Gastroesophageal sphincter (tissue), 4 donors: ENCODE results near the gene RALGAPA1. TPM values are rescaled to one million over a fixed set of nuclear protein-coding genes. Genes with fewer than 3 reads are reported as not detected.

Experiments used
- ATAC-seq: fragments of 150-250 bp; one replicate; pipeline ENCODE4 v1.9.1; 2016; ENCODE audit warnings: mild to moderate bottlenecking, moderate library complexity
- H3K27ac ChIP-seq, 4 donors: fragments of 200-600 bp; sonication (generic) in 3 of 4; 1 replicate in 3 of 4; 2 replicates in 1 of 4; pipeline ENCODE4 v1.5.1; 2016 to 2019
- H3K27me3 ChIP-seq: fragments of 200-600 bp; sonication (generic); one replicate; pipeline ENCODE4 v1.5.1; 2019
- H3K36me3 ChIP-seq, 2 donors: fragments of 200-600 bp; sonication (generic); one replicate each; pipeline ENCODE4 v1.5.1; 2019; ENCODE audit warnings: control low read depth in 1 of 2
- H3K4me1 ChIP-seq, 3 donors: fragments of 200-600 bp; sonication (generic); 1 replicate in 2 of 3; 2 replicates in 1 of 3; pipeline ENCODE4 v1.5.1; 2016 to 2019; ENCODE audit warnings: control low read depth in 2 of 3
- H3K4me3 ChIP-seq, 2 donors: fragments of 200-600 bp; sonication (generic); one replicate each; pipeline ENCODE4 v1.5.1; 2019; ENCODE audit warnings: mild to moderate bottlenecking in 1 of 2, moderate library complexity in 1 of 2
- H3K9me3 ChIP-seq, 3 donors: fragments of 200-600 bp; sonication (generic); one replicate each; pipeline ENCODE4 v1.5.1; 2017 to 2019; ENCODE audit warnings: control low read depth in 2 of 3
- EP300 ChIP-seq: sonication (generic); formaldehyde crosslinking; IDR thresholded peaks from one replicate; pipeline ENCODE4 v1.6.1; 2017; ENCODE audit warnings: antibody characterized with exemption, mild to moderate bottlenecking
- POLR2A ChIP-seq, 2 donors: fragments of 450-650 bp; IDR thresholded peaks; one replicate each; pipeline ENCODE4 v1.6.1; 2017; ENCODE audit warnings: antibody characterized with exemption in 2 of 2, mild to moderate bottlenecking in 2 of 2, moderate library complexity in 1 of 2
- POLR2AphosphoS5 ChIP-seq: sonication (generic); formaldehyde crosslinking; IDR thresholded peaks from one replicate; pipeline ENCODE4 v1.6.1; 2017; ENCODE audit warnings: antibody characterized with exemption
- whole genome bisulfite sequencing, 2 donors: methylation state at CpG; one replicate each; pipeline ENCODE4 v1.1.5; 2018; ENCODE audit warnings: low coverage in 1 of 2; 5-methylcytosine and 5-hydroxymethylcytosine counted together
- total RNA-seq, 4 donors: library from RNA; depleted of rRNA; stranded (reverse); fragments of >200 nt; gene quantifications; one replicate each; pipeline ENCODE4 v1.1.0, GENCODE V29; 2016
- TF ChIP-seq, protein P1 (sequence below), 4 experiments: fragments of 200-600 bp in 2 of 4; fragments of 450-650 bp in 2 of 4; sonication (generic) in 1 of 4; IDR thresholded peaks; one replicate each; pipeline ENCODE4 v1.5.1; 2017 to 2019; ENCODE audit warnings: antibody characterized with exemption in 4 of 4, mild to moderate bottlenecking in 2 of 4, moderate library complexity in 2 of 4

RALGAPA1 gene
- total RNA-seq, 4 donors from 2014 or later, result 46.6 to 97.4 (median 69.4) TPM

DNA sequence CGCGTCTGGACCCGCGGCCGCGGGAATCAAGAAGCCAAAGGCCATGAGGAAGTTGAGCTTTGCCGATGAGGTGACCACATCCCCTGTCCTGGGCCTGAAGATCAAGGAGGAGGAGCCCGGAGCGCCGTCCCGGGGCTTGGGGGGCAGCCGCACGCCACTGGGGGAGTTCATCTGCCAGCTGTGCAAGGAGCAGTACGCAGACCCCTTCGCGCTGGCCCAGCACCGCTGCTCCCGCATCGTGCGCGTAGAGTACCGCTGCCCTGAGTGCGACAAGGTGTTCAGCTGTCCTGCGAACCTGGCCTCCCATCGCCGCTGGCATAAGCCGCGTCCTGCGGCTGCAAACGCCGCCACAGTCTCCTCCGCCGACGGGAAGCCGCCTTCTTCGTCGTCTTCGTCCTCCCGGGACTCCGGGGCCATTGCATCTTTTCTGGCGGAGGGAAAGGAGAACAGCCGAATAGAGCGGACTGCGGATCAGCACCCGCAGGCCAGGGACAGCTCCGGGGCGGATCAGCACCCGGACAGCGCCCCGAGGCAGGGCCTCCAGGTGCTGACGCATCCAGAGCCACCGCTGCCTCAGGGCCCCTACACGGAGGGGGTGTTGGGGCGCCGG, 274.1 kb downstream of the RALGAPA1 start:
- Histone ChIP-seq H3K27ac (no peak overlapping the region), H3K4me1 (peaks cover 0 to 31% (median 17%) of the 10 kb centered on the region in 3 donors), H3K4me3 (peak overlapping the region in 1 of 2 donors; percentile 54), H3K36me3 (peaks cover 0 to 17% of the 10 kb centered on the region in 2 donors), H3K9me3 (no peaks in the 10 kb centered on the region), H3K27me3 (peaks cover 63% of the 10 kb centered on the region)
- peak; percentile 85 for ATAC-seq
- WGBS, 2 donors, result no CpG with 5 or more reads among the region's 55 CpGs
- TF ChIP-seq, protein P1, sequence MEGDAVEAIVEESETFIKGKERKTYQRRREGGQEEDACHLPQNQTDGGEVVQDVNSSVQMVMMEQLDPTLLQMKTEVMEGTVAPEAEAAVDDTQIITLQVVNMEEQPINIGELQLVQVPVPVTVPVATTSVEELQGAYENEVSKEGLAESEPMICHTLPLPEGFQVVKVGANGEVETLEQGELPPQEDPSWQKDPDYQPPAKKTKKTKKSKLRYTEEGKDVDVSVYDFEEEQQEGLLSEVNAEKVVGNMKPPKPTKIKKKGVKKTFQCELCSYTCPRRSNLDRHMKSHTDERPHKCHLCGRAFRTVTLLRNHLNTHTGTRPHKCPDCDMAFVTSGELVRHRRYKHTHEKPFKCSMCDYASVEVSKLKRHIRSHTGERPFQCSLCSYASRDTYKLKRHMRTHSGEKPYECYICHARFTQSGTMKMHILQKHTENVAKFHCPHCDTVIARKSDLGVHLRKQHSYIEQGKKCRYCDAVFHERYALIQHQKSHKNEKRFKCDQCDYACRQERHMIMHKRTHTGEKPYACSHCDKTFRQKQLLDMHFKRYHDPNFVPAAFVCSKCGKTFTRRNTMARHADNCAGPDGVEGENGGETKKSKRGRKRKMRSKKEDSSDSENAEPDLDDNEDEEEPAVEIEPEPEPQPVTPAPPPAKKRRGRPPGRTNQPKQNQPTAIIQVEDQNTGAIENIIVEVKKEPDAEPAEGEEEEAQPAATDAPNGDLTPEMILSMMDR (IDR thresholded peaks at IDR 0.05), result no peak
- TF ChIP-seq EP300 (no peak), POLR2AphosphoS5 (no peak)

DNA sequence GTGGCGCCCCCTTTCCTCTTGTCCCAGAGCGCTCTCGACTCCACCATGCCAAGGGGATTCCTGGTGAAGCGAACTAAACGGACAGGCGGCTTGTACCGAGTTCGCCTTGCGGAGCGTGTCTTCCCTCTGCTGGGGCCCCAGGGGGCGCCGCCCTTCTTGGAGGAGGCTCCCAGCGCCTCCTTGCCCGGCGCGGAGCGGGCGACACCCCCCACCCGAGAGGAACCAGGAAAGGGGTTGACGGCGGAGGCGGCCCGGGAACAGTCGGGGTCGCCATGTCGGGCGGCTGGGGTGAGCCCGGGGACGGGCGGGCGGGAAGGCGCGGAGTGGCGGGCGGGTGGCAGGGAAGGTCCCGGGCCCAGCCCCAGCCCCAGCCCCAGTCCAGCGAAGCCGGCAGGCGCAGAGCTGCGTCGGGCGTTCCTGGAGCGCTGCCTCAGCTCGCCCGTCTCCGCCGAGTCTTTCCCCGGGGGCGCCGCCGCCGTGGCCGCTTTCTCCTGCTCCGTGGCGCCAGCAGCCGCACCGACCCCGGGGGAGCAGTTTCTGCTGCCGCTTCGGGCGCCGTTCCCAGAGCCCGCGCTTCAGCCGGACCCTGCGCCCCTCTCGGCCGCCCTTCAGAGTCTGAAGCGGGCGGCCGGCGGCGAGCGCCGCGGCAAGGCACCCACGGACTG, 274.8 kb downstream of the RALGAPA1 start:
- peaks cover 0 to 11% of the 10 kb centered on the region in 2 donors for H3K36me3 ChIP-seq
- H3K27me3 ChIP-seq, result peaks cover 70% of the 10 kb centered on the region
- H3K9me3 ChIP-seq, result no peaks in the 10 kb centered on the region
- no peak for TF ChIP-seq POLR2A (IDR thresholded peaks at IDR 0.05)
- H3K4me3 ChIP-seq, result peak overlapping the region; percentile 12 to 54
- H3K4me1 ChIP-seq, result peaks cover 0 to 31% (median 17%) of the 10 kb centered on the region in 3 donors
- peak; percentile 11 for ATAC-seq
- no peak overlapping the region for H3K27ac ChIP-seq
- WGBS, 2 donors, result 7% methylated on average over 3 of the region's 77 CpGs; no CpG with 5 or more reads in 1 of the 2 donors

DNA sequence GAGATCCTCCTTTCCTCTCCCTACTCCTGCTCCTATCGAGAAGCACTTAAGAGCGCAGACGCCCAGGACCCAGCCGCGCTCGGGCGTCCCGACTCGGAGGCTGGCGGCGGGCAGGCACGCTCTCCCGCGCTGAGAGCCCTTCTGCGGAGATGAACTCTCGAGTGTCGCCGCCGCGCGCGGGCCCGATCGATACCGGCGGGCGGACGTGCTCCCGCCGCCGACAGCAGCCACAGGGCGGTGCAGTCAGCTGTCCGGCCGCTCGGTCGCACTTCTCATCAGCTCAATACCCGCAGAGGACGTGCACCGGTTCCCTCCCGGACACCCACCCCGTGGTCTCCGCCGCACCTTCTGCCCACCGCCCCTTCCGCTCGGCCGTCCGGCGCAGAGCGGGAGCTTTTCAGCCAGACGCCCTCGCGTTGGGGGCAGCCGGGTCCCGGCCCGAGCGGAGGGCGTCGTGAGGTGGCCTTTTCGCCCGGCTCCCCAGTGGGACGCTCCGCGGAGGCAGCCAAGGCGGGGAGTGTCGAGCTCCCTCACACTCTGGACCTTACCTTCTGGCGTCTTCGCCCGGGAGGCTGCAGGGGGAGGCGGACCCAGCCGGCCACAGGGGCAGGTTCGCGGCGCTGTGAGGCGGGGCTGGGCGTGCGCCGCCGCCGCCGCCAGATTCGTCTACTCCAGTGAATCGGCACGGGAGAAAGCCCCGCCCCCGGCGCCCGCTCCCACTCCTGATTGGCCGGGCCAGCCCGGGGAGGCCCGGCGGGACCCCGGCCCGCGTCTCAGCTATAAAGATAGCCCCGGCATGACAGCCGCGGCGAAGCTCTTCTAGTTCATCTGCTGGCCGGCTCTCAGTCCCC, 275.5 kb downstream of the RALGAPA1 start, which contains the start of gene INSM2:
TSS of gene INSM2 (plus strand) at position 808 of the 851 bp plus-strand sequence. CDS start 89 bp downstream, outside the sequence.
- Histone ChIP-seq H3K4me1 (peaks cover 0 to 31% (median 17%) of the 10 kb centered on the region in 3 donors), H3K9me3 (no peaks in the 10 kb centered on the region), H3K27me3 (peaks cover 71% of the 10 kb centered on the region), H3K27ac (no peak within 1 kb of the TSS), H3K4me3 (peak within 1 kb of the TSS; percentile 12 to 54), H3K36me3 (peaks cover 0 to 9% of the 10 kb centered on the region in 2 donors)
- 0% methylated on average over 1 to 5 of the region's 100 CpGs for WGBS, 2 donors
- TF ChIP-seq POLR2A (IDR thresholded peaks at IDR 0.05) (peak in 1 of 2 donors; percentile 5), POLR2AphosphoS5 (no peak), EP300 (no peak)
- ATAC-seq, result peak; percentile 43

DNA sequence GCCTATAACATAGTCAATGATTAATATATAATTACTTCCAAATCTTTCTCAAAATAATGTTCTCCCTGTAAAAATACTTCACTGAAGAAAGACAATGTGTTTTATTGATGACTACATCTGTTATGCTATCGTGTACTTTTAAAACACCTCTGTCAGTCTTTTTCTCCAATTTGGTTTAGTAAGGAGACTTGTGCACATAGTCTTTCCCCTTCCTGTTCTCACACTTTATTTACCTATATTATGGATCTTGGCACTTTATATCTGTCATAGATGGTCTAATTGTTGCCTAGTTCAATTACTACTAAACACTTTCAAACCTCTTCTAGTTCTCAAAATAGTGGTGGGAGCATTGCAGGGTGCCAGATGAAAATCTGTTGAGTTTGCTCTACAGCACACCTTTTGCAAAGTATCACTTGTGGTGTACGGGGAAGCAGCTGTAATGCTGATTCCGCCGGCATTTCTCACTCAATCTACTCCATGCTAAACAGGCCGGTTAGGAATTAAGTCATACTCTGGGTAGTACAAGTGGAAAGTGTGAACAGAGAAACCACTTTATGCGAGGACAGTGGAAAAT, 276.2 kb downstream of the RALGAPA1 start:
- peak overlapping the region in 1 of 2 donors; percentile 54 for H3K4me3 ChIP-seq
- H3K9me3 ChIP-seq, result no peaks in the 10 kb centered on the region
- WGBS, 2 donors, result 11 to 14% methylated on average over 4 to 5 of the region's 6 CpGs
- TF ChIP-seq POLR2A (IDR thresholded peaks at IDR 0.05) (no peak), EP300 (no peak)
- TF ChIP-seq, protein P1 (IDR thresholded peaks at IDR 0.05), result no peak
- no peak overlapping the region for H3K27ac ChIP-seq
- peaks cover 0 to 31% (median 17%) of the 10 kb centered on the region in 3 donors for H3K4me1 ChIP-seq
- peaks cover 71% of the 10 kb centered on the region for H3K27me3 ChIP-seq
- no peak for ATAC-seq
- H3K36me3 ChIP-seq, result peaks cover 0 to 6% of the 10 kb centered on the region in 2 donors

DNA sequence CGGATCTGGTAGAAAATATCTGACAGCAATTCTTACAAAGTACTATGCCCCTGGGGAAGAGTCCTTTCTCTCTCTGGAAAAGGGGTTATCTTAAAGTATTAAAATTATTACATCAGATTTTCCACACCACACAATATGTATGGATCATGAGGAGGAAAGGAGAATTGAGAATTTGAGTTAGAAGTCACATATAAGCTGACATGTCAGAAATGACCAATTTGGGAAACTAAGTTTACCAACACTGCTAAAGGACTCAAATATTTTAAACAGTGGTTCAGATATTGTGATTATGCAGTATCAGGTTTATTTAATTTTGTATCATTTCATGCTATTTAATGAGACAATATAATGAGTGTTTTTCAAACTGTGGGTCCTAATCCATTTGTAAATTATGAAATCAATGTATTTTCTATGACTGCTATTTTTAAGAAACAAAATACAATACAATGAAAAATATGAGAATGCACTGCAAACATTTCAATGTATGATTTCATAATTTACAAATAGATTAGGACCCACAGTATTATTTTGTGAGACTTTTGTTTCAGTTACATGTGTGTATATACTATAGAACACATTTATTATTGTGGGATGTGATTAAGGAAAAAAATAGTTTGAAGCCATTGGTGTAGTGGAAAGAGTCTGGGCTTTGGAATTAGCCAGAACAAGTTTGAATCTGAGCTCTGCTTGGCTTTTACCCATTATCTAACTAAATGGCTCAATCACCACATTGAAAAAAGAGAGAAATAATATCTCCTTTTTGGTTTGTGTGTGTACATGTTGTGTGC, 276.9 kb downstream of the RALGAPA1 start:
- Histone ChIP-seq H3K27me3 (peaks cover 71% of the 10 kb centered on the region), H3K27ac (no peak overlapping the region), H3K36me3 (no peaks in the 10 kb centered on the region), H3K9me3 (no peaks in the 10 kb centered on the region), H3K4me1 (peaks cover 0 to 31% (median 17%) of the 10 kb centered on the region in 3 donors), H3K4me3 (no peak overlapping the region)
- no peak for TF ChIP-seq EP300
- TF ChIP-seq POLR2AphosphoS5, result no peak
- TF ChIP-seq, protein P1 (IDR thresholded peaks at IDR 0.05), result no peak
- no peak for TF ChIP-seq POLR2A (IDR thresholded peaks at IDR 0.05)
- no peak for ATAC-seq
- WGBS, 2 donors, result 68 to 69% methylated on average over 1 of the region's 1 CpG
